ENCODE data around the gene TFF1. TPM values are rescaled to one million over a fixed set of nuclear protein-coding genes. Genes with fewer than 3 reads are reported as not detected.

The TFF1 gene
- total and polyA plus RNA-seq, 2 of the 4 experiments (the other 2 are of a cell fraction), result not detected

- H3K9ac ChIP-seq (ENCODE audit: low read depth, low read length), result no peak overlapping the region
- no peaks in the 10 kb centered on the region for H3K4me1 ChIP-seq (ENCODE audit: control insufficient read depth, insufficient read depth, low read length)
- no peaks in the 10 kb centered on the region for H3K9me3 ChIP-seq (ENCODE audit: control insufficient read depth, insufficient read depth, low read length)
- H2BK15ac ChIP-seq (ENCODE audit: low read depth, low read length), result no peak overlapping the region
- no peaks in the 10 kb centered on the region for H3K36me3 ChIP-seq (ENCODE audit: control insufficient read depth, insufficient read depth, low read length)
- intact Hi-C loops (cut with micrococcal nuclease) (no loop called here), in situ Hi-C loops (cut with MboI; ENCODE audit: low sequenced_read_pairs) (no loop called here), dilution Hi-C loops (cut with HindIII; ENCODE audit: low sequenced_read_pairs, unreplicated experiment) (no loop called here)
- no peak overlapping the region for H3K56ac ChIP-seq (ENCODE audit: extremely low read depth, insufficient read depth, low read length)
- no peak for ATAC-seq (ENCODE audit: low read depth)
- no peaks in the 10 kb centered on the region for H4K20me1 ChIP-seq (ENCODE audit: insufficient read depth, low read length)
- no peak overlapping the region for H4K5ac ChIP-seq (ENCODE audit: low read depth, low read length)
- DNase-seq, result no peak
- no peak overlapping the region for H3K23ac ChIP-seq (ENCODE audit: low read depth, low read length)
- no TSS peak for BruUV-seq (replicated peaks)
- H2BK5ac ChIP-seq (ENCODE audit: low read depth, low read length, poor library complexity, severe bottlenecking), result no peak overlapping the region
- WGBS, 2 experiments (ENCODE audit: extremely low coverage in 2 of 2, insufficient read length in 1 of 2), result 53% methylated on average over 3 of the region's 17 CpGs; no CpG with 5 or more reads in 1 of the 2 experiments
- no peak overlapping the region for H2BK120ac ChIP-seq (ENCODE audit: low read depth, low read length)
- H3K27ac ChIP-seq (ENCODE audit: insufficient read depth, low read length), result no peak overlapping the region
- POLR2A ChIA-PET (ENCODE audit: unreplicated experiment), result no interaction called here
- no peak overlapping the region for H2AK9ac ChIP-seq (replicated peaks; ENCODE audit: low read depth, low read length, poor library complexity)
- H3K4ac ChIP-seq (ENCODE audit: low read depth, low read length), result no peak overlapping the region
- H4K8ac ChIP-seq (ENCODE audit: low read depth in 2 of 2, low read length in 2 of 2), result no peak overlapping the region
- H2AK5ac ChIP-seq (ENCODE audit: low read depth, low read length), result no peak overlapping the region
- no peak overlapping the region for H3K14ac ChIP-seq (replicated peaks; ENCODE audit: low read depth, low read length)
- no peak for TF ChIP-seq FOS (IDR thresholded peaks at IDR 0.05; ENCODE audit: low read depth, low read length)
- TF ChIP-seq ELK1 (IDR thresholded peaks at IDR 0.05; ENCODE audit: borderline replicate concordance, low read depth, low read length), result no peak
- TF ChIP-seq CTCF (conservative IDR thresholded peaks at IDR 0.05; ENCODE audit: low read depth, low read length), result no peak
- TF ChIP-seq RCOR1 (IDR thresholded peaks at IDR 0.05; ENCODE audit: insufficient replicate concordance, low read length), result no peak
- no peak for TF ChIP-seq RFX5 (IDR thresholded peaks at IDR 0.05; ENCODE audit: low read depth, low read length)
- TF ChIP-seq MAZ (IDR thresholded peaks at IDR 0.05; ENCODE audit: borderline replicate concordance, low read depth, low read length), result no peak
- TF ChIP-seq POLR2A (IDR thresholded peaks at IDR 0.05; ENCODE audit: low read depth, low read length), result no peak
- TF ChIP-seq MAFK (IDR thresholded peaks at IDR 0.05; ENCODE audit: low read depth, low read length), result no peak
- no peak for TF ChIP-seq USF2 (IDR thresholded peaks at IDR 0.05; ENCODE audit: low read depth, low read length)
- TF ChIP-seq SMC3 (IDR thresholded peaks at IDR 0.05; ENCODE audit: low read depth, low read length), result no peak
- TF ChIP-seq CEBPB (IDR thresholded peaks at IDR 0.05; ENCODE audit: low read depth, low read length), result no peak
- no peak for TF ChIP-seq RAD21 (IDR thresholded peaks at IDR 0.05; ENCODE audit: low read length)
- no peak for TF ChIP-seq NFE2L2 (IDR thresholded peaks at IDR 0.05; ENCODE audit: low read depth, low read length)
- no peak for TF ChIP-seq CHD1 (IDR thresholded peaks at IDR 0.05; ENCODE audit: low read depth, low read length)
- no peak for TF ChIP-seq MXI1 (IDR thresholded peaks at IDR 0.05; ENCODE audit: borderline replicate concordance, low read depth, low read length)
- no peak for TF ChIP-seq BHLHE40 (IDR thresholded peaks at IDR 0.05; ENCODE audit: low read depth, low read length)
- H3K4me3 ChIP-seq (ENCODE audit: insufficient read depth, low read depth, low read length), result no peak overlapping the region
- H2AFZ ChIP-seq (replicated peaks; ENCODE audit: low read length, poor library complexity), result no peak overlapping the region
- H3K4me2 ChIP-seq (ENCODE audit: low read depth, low read length), result no peak overlapping the region
- H3K9me1 ChIP-seq (ENCODE audit: insufficient read depth, low read length), result no peaks in the 10 kb centered on the region
- peaks cover 33% of the 10 kb centered on the region for H3K27me3 ChIP-seq (ENCODE audit: control insufficient read depth, insufficient read depth, low read length)
- no peaks in the 10 kb centered on the region for H3K79me1 ChIP-seq (ENCODE audit: low read depth in 1 of 2, low read length in 2 of 2)
- no peak overlapping the region for H4K91ac ChIP-seq (ENCODE audit: insufficient read depth, low read depth, low read length)
- no peak overlapping the region for H3K18ac ChIP-seq (ENCODE audit: low read depth, low read length)
- CTCF ChIA-PET, result no interaction called here
- H2BK20ac ChIP-seq (ENCODE audit: low read depth, low read length), result no peak overlapping the region
Measured at GRCh38 chr21:42392731-42393442, 26.6 kb upstream of the TFF1 start.
